H1 (cell line): ENCODE results near the gene NCOA1. TPM values are rescaled to one million over a fixed set of nuclear protein-coding genes. Genes with fewer than 3 reads are reported as not detected.

ENCODE experiments used
- CTCF ChIA-PET: fragments of 300-600 bp; sonication (Branson Sonifier 250); formaldehyde crosslinking; loops from one replicate; lab custom pipeline; 2021; ENCODE audit not compliant: partially characterized antibody; lab: Charles Lee
- POLR2A ChIA-PET: fragments of 300-600 bp; sonication (Branson Sonifier 250); formaldehyde crosslinking; loops from one replicate; lab custom pipeline; 2021; ENCODE audit warnings: inconsistent platforms; ENCODE audit not compliant: partially characterized antibody; lab: Charles Lee
- DNase-seq, 2 experiments: peaks; one replicate each; pipeline versions ENCODE4 v3.0.0 to v3.0.0-alpha.2; 2010 to 2022; ENCODE audit warnings: low spot score in 2 of 2, low read depth in 1 of 2, mixed read lengths in 1 of 2
- FAIRE-seq: peaks from 2 replicates; lab custom pipeline; 2011; peaks lifted over from hg19 to GRCh38; lab: Jason Lieb, UNC
- H2AFZ ChIP-seq: 2 replicates; pipeline ENCODE4 v1.8.1; 2012; ENCODE audit warnings: low read length, inconsistent platforms
- H2AK5ac ChIP-seq: 2 replicates; pipeline ENCODE4 v1.6.1; 2013; ENCODE audit warnings: low read depth, low read length
- H2BK120ac ChIP-seq: replicated peaks from 2 replicates; pipeline ENCODE3; 2013; ENCODE audit warnings: low read depth, low read length, inconsistent platforms
- H2BK12ac ChIP-seq: 2 replicates; pipeline ENCODE4 v1.6.1; 2013; ENCODE audit warnings: low read depth, low read length
- H2BK15ac ChIP-seq: 2 replicates; pipeline ENCODE4 v1.6.1; 2013; ENCODE audit warnings: low read length
- H2BK20ac ChIP-seq: 2 replicates; pipeline ENCODE4 v1.6.1; 2013; ENCODE audit warnings: low read length
- H2BK5ac ChIP-seq: 2 replicates; pipeline ENCODE4 v1.6.1; 2013; ENCODE audit warnings: low read depth, low read length
- H3K14ac ChIP-seq: 2 replicates; pipeline ENCODE4 v1.6.1; 2013; ENCODE audit warnings: inconsistent platforms; ENCODE audit not compliant: insufficient read length
- H3K18ac ChIP-seq: 2 replicates; pipeline ENCODE4 v1.6.1; 2013; ENCODE audit warnings: low read length; ENCODE audit errors: extremely low read depth
- H3K23ac ChIP-seq: 2 replicates; pipeline ENCODE4 v1.6.1; 2013; ENCODE audit warnings: inconsistent platforms; ENCODE audit not compliant: insufficient read length
- H3K23me2 ChIP-seq: 2 replicates; pipeline ENCODE4 v1.6.1; 2013; ENCODE audit warnings: low read depth, low read length
- H3K27ac ChIP-seq: 2 replicates; pipeline ENCODE4 v1.6.1; 2011; ENCODE audit warnings: low read depth, low read length, inconsistent platforms
- H3K27me3 ChIP-seq, 4 experiments: replicated peaks in 1 of 4; 1 replicate in 1 of 4; 2 replicates in 3 of 4; pipeline versions ENCODE4 v1.6.1 to v1.8.1; 2011 to 2013; ENCODE audit warnings: low read length in 3 of 4, mild to moderate bottlenecking in 3 of 4, inconsistent platforms in 2 of 4, mixed read lengths in 2 of 4, moderate library complexity in 1 of 4; ENCODE audit not compliant: control insufficient read depth in 3 of 4, insufficient read depth in 3 of 4; ENCODE audit errors: extremely low read depth in 1 of 4
- H3K36me3 ChIP-seq, 4 experiments: 2 replicates each; pipeline versions ENCODE4 v1.6.1 to v1.8.1; 2011 to 2013; ENCODE audit warnings: mild to moderate bottlenecking in 4 of 4, low read length in 3 of 4, moderate library complexity in 2 of 4, control low read depth in 1 of 4, inconsistent platforms in 1 of 4; ENCODE audit not compliant: insufficient read depth in 4 of 4, control insufficient read depth in 2 of 4
- H3K4ac ChIP-seq: replicated peaks from 2 replicates; pipeline ENCODE3; 2013; ENCODE audit warnings: low read length, low read depth, mixed read lengths, inconsistent platforms; ENCODE audit not compliant: insufficient read length
- H3K4me1 ChIP-seq, 4 experiments: replicated peaks in 1 of 4; 1 replicate in 1 of 4; 2 replicates in 3 of 4; pipeline versions ENCODE4 v1.6.1 to v1.8.1; 2011 to 2013; ENCODE audit warnings: low read length in 3 of 4, inconsistent platforms in 2 of 4, mixed read lengths in 1 of 4; ENCODE audit not compliant: insufficient read depth in 4 of 4, control insufficient read depth in 3 of 4
- H3K4me2 ChIP-seq, 2 experiments: 2 replicates each; pipeline versions ENCODE4 v1.6.1 to v1.8.1; 2011 to 2013; ENCODE audit warnings: low read depth in 2 of 2, low read length in 2 of 2, control low read depth in 1 of 2, inconsistent platforms in 1 of 2, mild to moderate bottlenecking in 1 of 2; ENCODE audit not compliant: insufficient read depth in 1 of 2
- H3K4me3 ChIP-seq, 4 experiments: fragments of 200-600, 300-600 bp in 1 of 4; sonication (generic), shearing (Covaris generic), sonication (Bioruptor Twin) in 1 of 4; 2 replicates each; pipeline versions ENCODE4 v1.5.1 to v1.8.1; 2011 to 2016; ENCODE audit warnings: low read length in 4 of 4, low read depth in 3 of 4, control low read depth in 2 of 4, inconsistent platforms in 2 of 4, mild to moderate bottlenecking in 2 of 4, mixed read lengths in 1 of 4, moderate library complexity in 1 of 4; ENCODE audit not compliant: insufficient read depth in 2 of 4; ENCODE audit errors: extremely low read depth in 1 of 4
- H3K56ac ChIP-seq: replicated peaks from 2 replicates; pipeline ENCODE3; 2013; ENCODE audit warnings: low read depth, mild to moderate bottlenecking, mixed read lengths, low read length, inconsistent platforms; ENCODE audit not compliant: insufficient read length
- H3K79me1 ChIP-seq: 2 replicates; pipeline ENCODE4 v1.6.1; 2013; ENCODE audit warnings: low read depth, low read length, control low read depth
- H3K79me2 ChIP-seq, 2 experiments: 2 replicates each; pipeline versions ENCODE4 v1.6.1 to v1.8.1; 2012 to 2013; ENCODE audit warnings: low read length in 2 of 2, mild to moderate bottlenecking in 2 of 2, inconsistent platforms in 1 of 2; ENCODE audit not compliant: insufficient read depth in 2 of 2, control insufficient read depth in 1 of 2
- H3K9ac ChIP-seq, 4 experiments: replicated peaks in 1 of 4; 1 replicate in 1 of 4; 2 replicates in 3 of 4; pipeline versions ENCODE4 v1.6.1 to v1.8.1; 2011 to 2013; ENCODE audit warnings: low read depth in 3 of 4, low read length in 3 of 4, control low read depth in 2 of 4, mild to moderate bottlenecking in 2 of 4, moderate library complexity in 2 of 4, inconsistent platforms in 1 of 4; ENCODE audit errors: extremely low read depth in 1 of 4
- H3K9me3 ChIP-seq, 2 experiments: 2 replicates each; pipeline versions ENCODE4 v1.6.1 to v1.8.1; 2012 to 2013; ENCODE audit warnings: mild to moderate bottlenecking in 2 of 2, moderate library complexity in 2 of 2, control low read depth in 1 of 2, inconsistent platforms in 1 of 2, low read depth in 1 of 2, low read length in 1 of 2, mixed read lengths in 1 of 2; ENCODE audit not compliant: insufficient read depth in 2 of 2
- H4K20me1 ChIP-seq, 2 experiments: replicated peaks in 1 of 2; 2 replicates each; pipeline versions ENCODE3 to v1.8.1; 2011 to 2013; ENCODE audit warnings: inconsistent platforms in 2 of 2, low read length in 2 of 2, mild to moderate bottlenecking in 1 of 2; ENCODE audit not compliant: insufficient read depth in 2 of 2, control insufficient read depth in 1 of 2
- H4K5ac ChIP-seq: 2 replicates; pipeline ENCODE4 v1.6.1; 2013; ENCODE audit warnings: low read length, low read depth, mixed read lengths, inconsistent platforms; ENCODE audit not compliant: insufficient read length
- H4K8ac ChIP-seq: 2 replicates; pipeline ENCODE4 v1.8.0; 2013; ENCODE audit warnings: mild to moderate bottlenecking, moderate library complexity, low read length, inconsistent platforms; ENCODE audit not compliant: insufficient read depth; ENCODE audit errors: extremely low read depth
- H4K91ac ChIP-seq: replicated peaks from 2 replicates; pipeline ENCODE3; 2013; ENCODE audit warnings: low read length, mixed read lengths, inconsistent platforms; ENCODE audit not compliant: insufficient read length
- SIN3A ChIP-seq, 2 experiments: IDR thresholded peaks in 1 of 2; conservative IDR thresholded peaks in 1 of 2; 2 replicates each; pipeline ENCODE4 v1.6.1; 2011 to 2012; ENCODE audit warnings: low read length in 2 of 2, improper control_type of control experiment in 1 of 2, low read depth in 1 of 2, mild to moderate bottlenecking in 1 of 2
- TAF7 ChIP-seq: optimal IDR thresholded peaks from 2 replicates; pipeline ENCODE3; 2011; ENCODE audit warnings: low read depth, mild to moderate bottlenecking, inconsistent platforms, low read length, moderate library complexity, borderline replicate concordance
- WGBS, 2 experiments: shearing (Covaris generic) in 1 of 2; methylation state at CpG; one replicate each; pipeline versions ENCODE4 v1.1.6 to v1.1.7; 2013 to 2015; ENCODE audit warnings: low lambda C conversion rate in 2 of 2, mixed read lengths in 2 of 2, inconsistent platforms in 1 of 2, low coverage in 1 of 2, missing lambda C conversion rate in 1 of 2; ENCODE audit not compliant: insufficient replicate concordance in 2 of 2, insufficient coverage in 1 of 2, insufficient read length in 1 of 2; ENCODE audit errors: extremely low coverage in 1 of 2, missing lambda C conversion rate in 1 of 2; 5-methylcytosine and 5-hydroxymethylcytosine counted together
- polyA plus RNA-seq, 7 experiments: library from polyadenylated mRNA; depleted of rRNA in 3 of 7; stranded (reverse) in 5 of 7; unstranded in 2 of 7; fragments of >200 nt in 5 of 7; fragments of 200-250 nt in 2 of 7; gene quantifications; 1 replicate in 5 of 7; 2 replicates in 1 of 7; 4 replicates in 1 of 7; pipeline versions ENCODE4 v1.2.1 to v1.2.3, GENCODE V29; 2011 to 2013; ENCODE audit warnings: missing spikeins in 2 of 7, mixed read lengths in 2 of 7
- total RNA-seq: library from RNA; stranded (reverse); fragmentation: NEBNext Ultra II Directional; extraction: Animal tissue kit (Norgen Biotek cat#: 25700); gene quantifications from 2 replicates; pipeline ENCODE4 v1.2.1, GENCODE V29; 2021

NCOA1 gene
- total and polyA plus RNA-seq, 2 of the 8 experiments (the other 6 are each of a cell fraction or from before 2014, with no cell fraction given), result 12.8 to 17.9 TPM

DNA sequence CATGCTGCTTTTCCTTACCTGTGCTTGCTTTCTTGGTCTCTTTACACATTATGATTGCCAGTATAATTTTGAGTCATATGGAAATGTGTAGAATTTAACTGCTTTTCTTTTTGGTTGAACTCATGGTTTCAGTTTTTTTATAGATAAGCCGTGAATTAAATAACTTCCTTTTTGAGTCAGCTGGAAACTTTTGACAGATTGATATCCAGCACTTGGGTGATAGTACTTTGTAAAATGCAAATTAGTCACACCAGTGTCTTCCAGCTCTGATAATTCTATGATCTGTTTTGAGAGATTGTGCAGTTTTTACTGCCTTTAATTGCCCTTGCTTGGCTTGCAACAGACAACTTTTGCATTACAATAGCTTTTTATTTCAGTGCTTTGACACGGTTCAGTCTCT lies 86.4 kb downstream of the NCOA1 start:
- Histone ChIP-seq H3K9ac (no peak overlapping the region), H3K4me3 (no peak overlapping the region), H2BK12ac (no peak overlapping the region), H3K23me2 (no peaks in the 10 kb centered on the region; the same call in 1 of the 2 replicates)
- WGBS, 2 experiments, result 72% methylated on average over 2 of the region's 2 CpGs; no CpG with 5 or more reads in 1 of the 2 experiments
- no peak for TF ChIP-seq SIN3A (conservative IDR thresholded peaks at IDR 0.05 in 1 of 2, IDR thresholded peaks at IDR 0.05 in 1 of 2; ENCODE audit: low read depth in 1 of 2, low read length in 2 of 2)
- TF ChIP-seq TAF7, result no peak
- TF ChIP-seq, all 59 proteins: peak for 0
- peaks cover 0 to 2% of the 10 kb centered on the region in 2 experiments; a peak in 1 of 4 replicates for H3K79me2 ChIP-seq
- no peak overlapping the region for H2AK5ac ChIP-seq
- no peaks in the 10 kb centered on the region for H3K9me3 ChIP-seq
- no peaks in the 10 kb centered on the region for H3K27me3 ChIP-seq
- ChIA-PET CTCF (interaction anchor here (1.2 kb wide), 1 partner anchor 167 kb away, joined by 3 read pairs; no protein-coding TSS in a partner anchor), POLR2A (no interaction called here)
- no peak overlapping the region for H4K91ac ChIP-seq
- no peak overlapping the region for H2BK5ac ChIP-seq
- no peaks in the 10 kb centered on the region for H4K20me1 ChIP-seq
- no peak overlapping the region for H2AFZ ChIP-seq
- H2BK20ac ChIP-seq, result no peak overlapping the region
- H4K5ac ChIP-seq, result no peak overlapping the region
- DNase-seq (no peak), FAIRE-seq (no peak)
- H2BK120ac ChIP-seq, result no peak overlapping the region
- H3K4ac ChIP-seq, result no peak overlapping the region
- H3K56ac ChIP-seq, result no peak overlapping the region
- no peak overlapping the region for H4K8ac ChIP-seq
- H3K14ac ChIP-seq, result no peak overlapping the region
- H3K23ac ChIP-seq, result no peak overlapping the region
- no peak overlapping the region for H3K18ac ChIP-seq
- H2BK15ac ChIP-seq, result no peak overlapping the region; the same call in 1 of the 2 replicates
- H3K4me1 ChIP-seq, result peaks cover 0 to 8% (median 0%) of the 10 kb centered on the region in 4 experiments; a peak in 2 of 7 replicates
- H3K36me3 ChIP-seq, result no peaks in the 10 kb centered on the region
- no peak overlapping the region for H3K27ac ChIP-seq
- H3K4me2 ChIP-seq, result 0 out of 4 replicates have a peak overlapping the region, but pooled peaks of 1 of the 2 experiments have one; percentile 2
- H3K79me1 ChIP-seq, result no peaks in the 10 kb centered on the region
